NAMALWA (cell line): ENCODE results near the gene GPR150.

ENCODE experiments used
- DNase-seq: peaks from one replicate; pipeline ENCODE4 v3.0.0-alpha.2; 2015; ENCODE audit warnings: low spot score

GPR150 gene

GRCh38 chr5:95652849-95653248, 33.0 kb downstream of the GPR150 start:
- DNase-seq, result no peak

- DNase-seq, result no peak
These were observed 34.3 kb downstream of the GPR150 start for GRCh38 chr5:95654196-95654595.

- DNase-seq, result no peak
These were observed 35.7 kb downstream of the GPR150 start for GRCh38 chr5:95655575-95655974.

GRCh38 chr5:95660060-95660459, 40.2 kb downstream of the GPR150 start:
- no peak for DNase-seq

GRCh38 chr5:95662946-95663345, 43.1 kb downstream of the GPR150 start:
- no peak for DNase-seq

GRCh38 chr5:95664204-95664786, 44.4 kb downstream of the GPR150 start:
- DNase-seq, result peak; percentile 61

GRCh38 chr5:95667061-95667618, 47.3 kb downstream of the GPR150 start:
- DNase-seq, result no peak

- no peak for DNase-seq
These were observed 47.8 kb downstream of the GPR150 start for GRCh38 chr5:95667678-95668077.

- DNase-seq, result no peak
These were observed 48.3 kb downstream of the GPR150 start for GRCh38 chr5:95668216-95668615.

- DNase-seq, result no peak
These were observed 48.8 kb downstream of the GPR150 start for GRCh38 chr5:95668728-95669127.

GRCh38 chr5:95669540-95669939, 49.7 kb downstream of the GPR150 start:
- no peak for DNase-seq

- DNase-seq, result no peak
These were observed 50.1 kb downstream of the GPR150 start for GRCh38 chr5:95669985-95670384.

- no peak for DNase-seq
These were observed 50.7 kb downstream of the GPR150 start for GRCh38 chr5:95670568-95670967.
